ENCODE data around the gene AP4B1. TPM values are rescaled to one million over a fixed set of nuclear protein-coding genes. Genes with fewer than 3 reads are reported as not detected.

The AP4B1 gene
- total RNA-seq, 6 donors from 2014 or later = 6.2 to 29.3 (median 14.0) TPM

GRCh38 chr1:113861641-113862040, 43.0 kb downstream of the AP4B1 start:
- no peak for DNase-seq
- H3K9me3 ChIP-seq = no peaks in the 10 kb centered on the region
- no peak overlapping the region for H3K4me3 ChIP-seq
- no peak overlapping the region for H3K27ac ChIP-seq
- ATAC-seq (ENCODE audit: low FRiP score in 2 of 2) = no peak
- 95% methylated on average over 5 of the region's 5 CpGs for WGBS, 2 donors
- peaks cover 0 to 4% (median 0%) of the 10 kb centered on the region in 4 donors for H3K4me1 ChIP-seq
- TF ChIP-seq CTCF (IDR thresholded peaks at IDR 0.05) (no peak), POLR2A (IDR thresholded peaks at IDR 0.05) (no peak), EP300 (IDR thresholded peaks at IDR 0.05) (no peak), POLR2AphosphoS5 (IDR thresholded peaks at IDR 0.05) (no peak)
- no peaks in the 10 kb centered on the region for H3K27me3 ChIP-seq
- no peaks in the 10 kb centered on the region for H3K36me3 ChIP-seq

- TF ChIP-seq EP300 (IDR thresholded peaks at IDR 0.05) (no peak), POLR2A (IDR thresholded peaks at IDR 0.05) (no peak), CTCF (IDR thresholded peaks at IDR 0.05) (no peak), POLR2AphosphoS5 (IDR thresholded peaks at IDR 0.05) (no peak)
- Histone ChIP-seq H3K36me3 (no peaks in the 10 kb centered on the region), H3K27ac (no peak overlapping the region), H3K4me3 (no peak overlapping the region), H3K4me1 (peaks cover 0 to 4% (median 0%) of the 10 kb centered on the region in 4 donors), H3K9me3 (no peaks in the 10 kb centered on the region), H3K27me3 (no peaks in the 10 kb centered on the region)
- WGBS, 2 donors = 66 to 69% methylated on average over 3 of the region's 3 CpGs
- ATAC-seq (ENCODE audit: low FRiP score in 2 of 2) = no peak
- no peak for DNase-seq
Measured at GRCh38 chr1:113860891-113861290, 43.7 kb downstream of the AP4B1 start.

GRCh38 chr1:113859478-113860175, 45.0 kb downstream of the AP4B1 start:
- peak in 1 of 2 donors; percentile 63 for ATAC-seq (ENCODE audit: low FRiP score in 2 of 2)
- no peaks in the 10 kb centered on the region for H3K9me3 ChIP-seq

GRCh38 chr1:113858982-113859381, 45.6 kb downstream of the AP4B1 start:
- no peak for ATAC-seq (ENCODE audit: low FRiP score in 2 of 2)
- DNase-seq = no peak
- TF ChIP-seq EP300 (IDR thresholded peaks at IDR 0.05) (no peak), POLR2A (IDR thresholded peaks at IDR 0.05) (no peak), POLR2AphosphoS5 (IDR thresholded peaks at IDR 0.05) (no peak), CTCF (IDR thresholded peaks at IDR 0.05) (no peak)
- H3K9me3 ChIP-seq = no peaks in the 10 kb centered on the region
- peak overlapping the region in 1 of 4 donors; percentile 14 for H3K27ac ChIP-seq
- H3K4me1 ChIP-seq = peaks cover 0 to 4% (median 0%) of the 10 kb centered on the region in 4 donors
- WGBS, 2 donors = 81 to 93% methylated on average over 1 of the region's 1 CpG
- no peak overlapping the region for H3K4me3 ChIP-seq
- no peaks in the 10 kb centered on the region for H3K36me3 ChIP-seq
- no peaks in the 10 kb centered on the region for H3K27me3 ChIP-seq

More at GRCh38 chr1:113859478-113860175, 45.0 kb downstream of the AP4B1 start:
- no peak for TF ChIP-seq CTCF (IDR thresholded peaks at IDR 0.05)
- no peak for TF ChIP-seq POLR2A (IDR thresholded peaks at IDR 0.05)
- no peak for TF ChIP-seq POLR2AphosphoS5 (IDR thresholded peaks at IDR 0.05)
- TF ChIP-seq EP300 (IDR thresholded peaks at IDR 0.05) = no peak
- WGBS, 2 donors = 60 to 64% methylated on average over 3 of the region's 3 CpGs
- no peak for DNase-seq
- Histone ChIP-seq H3K27me3 (no peaks in the 10 kb centered on the region), H3K4me3 (peak overlapping the region in 1 of 4 donors; percentile 3), H3K4me1 (peaks cover 0 to 4% (median 0%) of the 10 kb centered on the region in 4 donors), H3K27ac (peak overlapping the region in 2 of 4 donors; percentile 14 to 50), H3K36me3 (no peaks in the 10 kb centered on the region)

- H3K36me3 ChIP-seq = no peaks in the 10 kb centered on the region
- no peak for TF ChIP-seq EP300 (IDR thresholded peaks at IDR 0.05)
- TF ChIP-seq POLR2AphosphoS5 (IDR thresholded peaks at IDR 0.05) = no peak
- TF ChIP-seq CTCF (IDR thresholded peaks at IDR 0.05) = no peak
- no peak for TF ChIP-seq POLR2A (IDR thresholded peaks at IDR 0.05)
- no peaks in the 10 kb centered on the region for H3K9me3 ChIP-seq
- ATAC-seq (ENCODE audit: low FRiP score in 2 of 2) = no peak
- H3K4me3 ChIP-seq = no peak overlapping the region
- peak overlapping the region in 1 of 4 donors; percentile 57 for H3K27ac ChIP-seq
- WGBS, 2 donors = 85 to 88% methylated on average over 3 of the region's 3 CpGs
- peaks cover 0 to 4% (median 0%) of the 10 kb centered on the region in 4 donors for H3K4me1 ChIP-seq
- H3K27me3 ChIP-seq = no peaks in the 10 kb centered on the region
- no peak for DNase-seq
Measured at GRCh38 chr1:113858418-113858817, 46.2 kb downstream of the AP4B1 start.
